ENCODE results near the gene SHB.
"Not testable (repeated sequence)": the region's sequence is repeated elsewhere in the genome, so short reads cannot be mapped to it uniquely, and the experiment has no call there.

The SHB gene

GRCh38 chr9:38047301-38048251 lies 21.5 kb downstream of the SHB start:
- Histone ChIP-seq H3K79me1 (replicated peaks; ENCODE audit: low read length, poor library complexity, severe bottlenecking) (no peaks in the 10 kb centered on the region), H3K23ac (ENCODE audit: low read length in 2 of 2) (no peak overlapping the region), H3K9ac (ENCODE audit: low read length) (peak overlapping the region; percentile 52), H3K4me2 (ENCODE audit: low read length, poor library complexity, severe bottlenecking) (peak overlapping the region; percentile 65), H3K36me3 (ENCODE audit: control insufficient read depth in 1 of 2, insufficient read depth in 2 of 2, low read depth in 1 of 2, low read length in 2 of 2) (peaks cover 0 to 17% of the 10 kb centered on the region in 2 experiments), H2AFZ (ENCODE audit: low read depth, low read length) (no peak overlapping the region), H3K4me1 (ENCODE audit: control insufficient read depth, insufficient read depth, low read depth, low read length) (peaks cover 37% of the 10 kb centered on the region), H2AK5ac (ENCODE audit: low read length, severe bottlenecking) (peak overlapping the region; percentile 87), H3K14ac (ENCODE audit: low read length in 2 of 2) (peak overlapping the region in 1 of 2 experiments; percentile 53), H2BK12ac (ENCODE audit: low read length in 2 of 2) (peak overlapping the region in 1 of 2 experiments; percentile 72), H3K4me3 (ENCODE audit: insufficient read depth in 1 of 2, low read depth in 1 of 2, low read length in 2 of 2) (peak overlapping the region in 1 of 2 experiments; percentile 31), H3K4ac (ENCODE audit: low read depth in 1 of 2, low read length in 2 of 2) (peak overlapping the region; percentile 49 to 89), H3K9me3 (ENCODE audit: control insufficient read depth, low read length) (no peaks in the 10 kb centered on the region), H3K27me3 (ENCODE audit: control insufficient read depth in 1 of 2, insufficient read depth in 1 of 2, low read length in 2 of 2) (no peaks in the 10 kb centered on the region), H2BK120ac (ENCODE audit: low read depth, low read length) (peak overlapping the region; percentile 21), H4K8ac (ENCODE audit: low read length) (peak overlapping the region; percentile 81), H2BK15ac (ENCODE audit: low read depth, poor library complexity, severe bottlenecking) (no peak overlapping the region), H3K27ac (ENCODE audit: low read length, poor library complexity, severe bottlenecking) (peak overlapping the region; percentile 100), H3K18ac (ENCODE audit: low read depth in 1 of 2, low read length in 2 of 2) (peak overlapping the region; percentile 63 to 76), H4K91ac (ENCODE audit: low read length) (peak overlapping the region; percentile 72), H2BK5ac (ENCODE audit: low read depth, low read length, poor library complexity, severe bottlenecking) (peak overlapping the region; percentile 97)
- DNase-seq: peak; percentile 93
- WGBS: 7% methylated on average over 12 of the region's 15 CpGs

DNA sequence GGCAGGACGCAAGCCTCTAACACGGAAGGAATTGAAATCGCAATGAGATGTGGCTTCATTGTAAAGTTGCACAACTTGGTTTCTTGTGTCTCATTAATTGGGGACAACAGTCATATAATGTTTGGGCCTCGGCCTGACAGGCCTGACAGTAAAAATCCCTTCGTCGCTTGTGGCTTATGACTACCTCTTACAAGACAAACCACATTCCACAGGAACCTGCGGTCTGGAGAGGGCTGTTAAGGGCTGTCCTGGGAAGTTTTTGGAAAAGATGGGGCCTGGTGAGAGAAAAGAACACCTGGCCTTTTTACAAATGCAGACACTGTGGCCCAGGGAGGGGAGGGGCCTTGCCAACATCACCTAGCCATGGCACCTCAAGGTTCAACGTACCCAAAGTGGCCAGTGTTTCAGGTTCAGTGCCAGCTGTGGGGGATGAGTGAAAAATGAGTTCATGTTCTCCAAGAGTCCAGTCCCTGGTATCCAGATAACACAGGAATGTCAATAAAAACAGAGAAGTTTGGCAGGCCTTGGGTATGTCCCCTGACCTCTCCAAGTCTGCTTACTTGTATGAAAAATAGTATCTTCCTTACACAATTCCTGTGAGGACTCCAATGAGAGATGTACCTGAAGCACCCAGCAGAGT lies 22.2 kb downstream of the SHB start:
- WGBS: 38% methylated on average over 5 of the region's 8 CpGs
- H2BK5ac ChIP-seq (ENCODE audit: low read depth, low read length, poor library complexity, severe bottlenecking): peak overlapping the region; percentile 80
- H3K4me3 ChIP-seq (ENCODE audit: insufficient read depth in 1 of 2, low read depth in 1 of 2, low read length in 2 of 2): no peak overlapping the region
- H2AK5ac ChIP-seq (ENCODE audit: low read length, severe bottlenecking): peak overlapping the region; percentile 93
- peak overlapping the region; percentile 20 for H3K4me2 ChIP-seq (ENCODE audit: low read length, poor library complexity, severe bottlenecking)
- peak overlapping the region; percentile 68 to 72 for H2BK12ac ChIP-seq (ENCODE audit: low read length in 2 of 2)
- H2BK120ac ChIP-seq (ENCODE audit: low read depth, low read length): peak overlapping the region; percentile 66
- H3K23ac ChIP-seq (ENCODE audit: low read length in 2 of 2): no peak overlapping the region
- no peak overlapping the region for H3K9ac ChIP-seq (ENCODE audit: low read length)
- peak overlapping the region; percentile 100 for H3K27ac ChIP-seq (ENCODE audit: low read length, poor library complexity, severe bottlenecking)
- no peaks in the 10 kb centered on the region for H3K27me3 ChIP-seq (ENCODE audit: control insufficient read depth in 1 of 2, insufficient read depth in 1 of 2, low read length in 2 of 2)
- no peaks in the 10 kb centered on the region for H3K9me3 ChIP-seq (ENCODE audit: control insufficient read depth, low read length)
- peaks cover 42% of the 10 kb centered on the region for H3K4me1 ChIP-seq (ENCODE audit: control insufficient read depth, insufficient read depth, low read depth, low read length)
- peak overlapping the region; percentile 41 for H4K8ac ChIP-seq (ENCODE audit: low read length)
- peaks cover 0 to 15% of the 10 kb centered on the region in 2 experiments for H3K36me3 ChIP-seq (ENCODE audit: control insufficient read depth in 1 of 2, insufficient read depth in 2 of 2, low read depth in 1 of 2, low read length in 2 of 2)
- peak; percentile 72 for DNase-seq
- no peaks in the 10 kb centered on the region for H3K79me1 ChIP-seq (replicated peaks; ENCODE audit: low read length, poor library complexity, severe bottlenecking)
- H2AFZ ChIP-seq (ENCODE audit: low read depth, low read length): no peak overlapping the region
- peak overlapping the region in 1 of 2 experiments; percentile 66 for H3K14ac ChIP-seq (ENCODE audit: low read length in 2 of 2)
- H3K4ac ChIP-seq (ENCODE audit: low read depth in 1 of 2, low read length in 2 of 2): peak overlapping the region; percentile 37 to 79
- H2BK15ac ChIP-seq (ENCODE audit: low read depth, poor library complexity, severe bottlenecking): no peak overlapping the region
- no peak overlapping the region for H4K91ac ChIP-seq (ENCODE audit: low read length)
- H3K18ac ChIP-seq (ENCODE audit: low read depth in 1 of 2, low read length in 2 of 2): peak overlapping the region; percentile 29 to 76

- not testable (repeated sequence) for H3K4me2 ChIP-seq (ENCODE audit: low read length, poor library complexity, severe bottlenecking); H3K14ac ChIP-seq (ENCODE audit: low read length in 2 of 2); H3K79me1 ChIP-seq (replicated peaks; ENCODE audit: low read length, poor library complexity, severe bottlenecking); H2AFZ ChIP-seq (ENCODE audit: low read depth, low read length); H3K4me3 ChIP-seq (ENCODE audit: insufficient read depth in 1 of 2, low read depth in 1 of 2, low read length in 2 of 2); H4K91ac ChIP-seq (ENCODE audit: low read length); H3K9ac ChIP-seq (ENCODE audit: low read length); H3K23ac ChIP-seq (ENCODE audit: low read length in 2 of 2); H2BK15ac ChIP-seq (ENCODE audit: low read depth, poor library complexity, severe bottlenecking); H4K8ac ChIP-seq (ENCODE audit: low read length); H3K4ac ChIP-seq (ENCODE audit: low read depth in 1 of 2, low read length in 2 of 2); H3K18ac ChIP-seq (ENCODE audit: low read depth in 1 of 2, low read length in 2 of 2); H3K27me3 ChIP-seq (ENCODE audit: control insufficient read depth in 1 of 2, insufficient read depth in 1 of 2, low read length in 2 of 2); DNase-seq; H3K9me3 ChIP-seq (ENCODE audit: control insufficient read depth, low read length)
- peak overlapping the region; percentile 93 for H2AK5ac ChIP-seq (ENCODE audit: low read length, severe bottlenecking)
- H2BK12ac ChIP-seq (ENCODE audit: low read length in 2 of 2): peak overlapping the region in 1 of 2 experiments; percentile 47
- 91% methylated on average over 10 of the region's 10 CpGs for WGBS
- peaks cover 47% of the 10 kb centered on the region for H3K4me1 ChIP-seq (ENCODE audit: control insufficient read depth, insufficient read depth, low read depth, low read length)
- peak overlapping the region; percentile 100 for H3K27ac ChIP-seq (ENCODE audit: low read length, poor library complexity, severe bottlenecking)
- peak overlapping the region; percentile 66 for H2BK120ac ChIP-seq (ENCODE audit: low read depth, low read length)
- peaks cover 0 to 12% of the 10 kb centered on the region in 2 experiments for H3K36me3 ChIP-seq (ENCODE audit: control insufficient read depth in 1 of 2, insufficient read depth in 2 of 2, low read depth in 1 of 2, low read length in 2 of 2)
- peak overlapping the region; percentile 80 for H2BK5ac ChIP-seq (ENCODE audit: low read depth, low read length, poor library complexity, severe bottlenecking)
These were observed 23.1 kb downstream of the SHB start for GRCh38 chr9:38045939-38046338.

DNA sequence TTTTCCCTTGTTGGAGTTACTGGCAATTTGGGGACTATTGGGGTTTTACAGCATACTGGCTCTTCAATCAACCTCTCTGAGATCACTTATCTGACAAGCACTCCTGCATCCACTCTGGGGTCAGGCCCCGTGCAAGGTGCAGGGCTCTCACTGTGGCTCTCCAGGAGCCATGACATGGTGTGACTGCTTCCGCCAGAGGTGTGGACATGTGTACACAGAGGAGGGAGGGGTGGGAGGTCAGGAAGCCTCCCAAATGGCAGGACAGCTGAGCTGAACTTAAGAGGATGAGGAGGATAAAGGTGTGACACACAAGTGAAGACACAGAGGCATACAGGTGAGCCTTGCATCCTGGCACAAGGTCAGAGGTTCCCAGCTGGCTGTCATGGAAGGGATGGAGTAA lies 24.3 kb downstream of the SHB start:
- no peaks in the 10 kb centered on the region for H3K27me3 ChIP-seq (ENCODE audit: control insufficient read depth in 1 of 2, insufficient read depth in 1 of 2, low read length in 2 of 2)
- H2AK5ac ChIP-seq (ENCODE audit: low read length, severe bottlenecking): peak overlapping the region; percentile 71
- H3K36me3 ChIP-seq (ENCODE audit: control insufficient read depth in 1 of 2, insufficient read depth in 2 of 2, low read depth in 1 of 2, low read length in 2 of 2): peaks cover 0 to 22% of the 10 kb centered on the region in 2 experiments
- no peak overlapping the region for H4K8ac ChIP-seq (ENCODE audit: low read length)
- no peaks in the 10 kb centered on the region for H3K79me1 ChIP-seq (replicated peaks; ENCODE audit: low read length, poor library complexity, severe bottlenecking)
- H3K4me1 ChIP-seq (ENCODE audit: control insufficient read depth, insufficient read depth, low read depth, low read length): peaks cover 57% of the 10 kb centered on the region
- H3K4ac ChIP-seq (ENCODE audit: low read depth in 1 of 2, low read length in 2 of 2): no peak overlapping the region
- peak overlapping the region; percentile 20 for H3K27ac ChIP-seq (ENCODE audit: low read length, poor library complexity, severe bottlenecking)
- no peak overlapping the region for H3K23ac ChIP-seq (ENCODE audit: low read length in 2 of 2)
- H3K4me2 ChIP-seq (ENCODE audit: low read length, poor library complexity, severe bottlenecking): no peak overlapping the region
- no peak for DNase-seq
- no peak overlapping the region for H2BK120ac ChIP-seq (ENCODE audit: low read depth, low read length)
- no peaks in the 10 kb centered on the region for H3K9me3 ChIP-seq (ENCODE audit: control insufficient read depth, low read length)
- H2BK12ac ChIP-seq (ENCODE audit: low read length in 2 of 2): no peak overlapping the region
- H3K4me3 ChIP-seq (ENCODE audit: insufficient read depth in 1 of 2, low read depth in 1 of 2, low read length in 2 of 2): no peak overlapping the region
- no peak overlapping the region for H4K91ac ChIP-seq (ENCODE audit: low read length)
- no peak overlapping the region for H2BK5ac ChIP-seq (ENCODE audit: low read depth, low read length, poor library complexity, severe bottlenecking)
- H3K14ac ChIP-seq (ENCODE audit: low read length in 2 of 2): no peak overlapping the region
- no peak overlapping the region for H3K9ac ChIP-seq (ENCODE audit: low read length)
- H3K18ac ChIP-seq (ENCODE audit: low read depth in 1 of 2, low read length in 2 of 2): no peak overlapping the region
- H2AFZ ChIP-seq (ENCODE audit: low read depth, low read length): no peak overlapping the region
- H2BK15ac ChIP-seq (ENCODE audit: low read depth, poor library complexity, severe bottlenecking): no peak overlapping the region
- WGBS: 94% methylated on average over 2 of the region's 2 CpGs

Data from mesenchymal stem cell (in vitro differentiated cells and primary cell).